ENCODE data around the gene OBI1. TPM values are rescaled to one million over a fixed set of nuclear protein-coding genes. Genes with fewer than 3 reads are reported as not detected.

OBI1 gene
- total RNA-seq, 1 experiment from 2014 or later = 14.0 TPM

- no peak for TF ChIP-seq YY1 (IDR thresholded peaks at IDR 0.05; ENCODE audit: extremely low read depth, insufficient replicate concordance, low read depth, low read length)
- no peak for TF ChIP-seq SP1 (IDR thresholded peaks at IDR 0.05; ENCODE audit: low read depth)
These were observed 6.3 kb downstream of the OBI1 start (continued) for GRCh38 chr13:78652651-78653050.

DNA sequence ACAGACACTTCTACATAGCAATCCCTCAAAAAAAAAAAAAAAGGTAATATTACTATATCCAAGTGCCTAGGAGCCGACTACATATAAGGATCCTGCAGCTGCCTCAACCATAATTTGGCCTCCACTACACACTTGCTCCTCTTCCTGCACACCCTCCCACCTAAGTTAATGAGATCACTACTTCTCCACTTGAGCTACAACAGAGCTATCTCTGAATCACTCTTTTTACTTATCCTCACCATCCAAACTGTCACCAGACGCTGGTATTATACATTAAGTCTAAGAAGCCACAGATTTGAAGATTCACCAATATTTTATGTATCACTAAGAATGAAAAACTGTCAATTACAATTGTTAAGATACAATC, 8.3 kb downstream of the OBI1 start:
- ATAC-seq = no peak
- no peak overlapping the region for H3K4me3 ChIP-seq (replicated peaks in 1 of 2; ENCODE audit: low read depth in 1 of 2, low read length in 2 of 2)
- no peak overlapping the region for H3K9ac ChIP-seq (ENCODE audit: low read length)
- no peak overlapping the region for H2AFZ ChIP-seq (ENCODE audit: low read depth, low read length, poor library complexity, severe bottlenecking)
- DNase-seq (ENCODE audit: low read depth, low spot score) = no peak
- ChIA-PET CTCF (no interaction called here), RAD21 (ENCODE audit: low non-redundant PET in 1 of 2, low total read pairs in 2 of 2, uncharacterized antibody in 2 of 2, unreplicated experiment in 2 of 2) (no interaction called here), POLR2A (no interaction called here)
- no peak overlapping the region for H3K4me2 ChIP-seq (ENCODE audit: low read length)
- BruUV-seq (replicated peaks) = no TSS peak
- H3K27me3 ChIP-seq (ENCODE audit: insufficient read depth, low read length) = no peaks in the 10 kb centered on the region
- H3K79me2 ChIP-seq (ENCODE audit: insufficient read depth, low read length) = peaks cover 98% of the 10 kb centered on the region
- intact Hi-C loops (cut with micrococcal nuclease) = no loop called here
- TF ChIP-seq REST (IDR thresholded peaks at IDR 0.05; ENCODE audit: low read depth) (no peak), ELF1 (IDR thresholded peaks at IDR 0.05; ENCODE audit: borderline replicate concordance, low read depth) (no peak), POLR2AphosphoS5 (IDR thresholded peaks at IDR 0.05; ENCODE audit: low read depth, low read length) (no peak), EZH2phosphoT487 (IDR thresholded peaks at IDR 0.05; ENCODE audit: borderline replicate concordance) (no peak), SRF (IDR thresholded peaks at IDR 0.05; ENCODE audit: low read depth) (no peak), CBX3 (IDR thresholded peaks at IDR 0.05; ENCODE audit: low read depth) (no peak), CEBPB (IDR thresholded peaks at IDR 0.05; ENCODE audit: low read depth) (no peak), EZH2 (IDR thresholded peaks at IDR 0.05) (no peak), ATF3 (IDR thresholded peaks at IDR 0.05) (no peak), EGR1 (IDR thresholded peaks at IDR 0.05; ENCODE audit: low read depth) (no peak), YY1 (IDR thresholded peaks at IDR 0.05; ENCODE audit: extremely low read depth, insufficient replicate concordance, low read depth, low read length) (no peak), RAD21 (IDR thresholded peaks at IDR 0.05; ENCODE audit: low read depth) (no peak), ZNF274 (IDR thresholded peaks at IDR 0.05; ENCODE audit: low read depth, low read length) (no peak), SIN3A (IDR thresholded peaks at IDR 0.05; ENCODE audit: low read depth) (no peak), TCF7L2 (IDR thresholded peaks at IDR 0.05; ENCODE audit: borderline replicate concordance, extremely low read depth, insufficient read depth, insufficient read length) (no peak), FOSL1 (IDR thresholded peaks at IDR 0.05; ENCODE audit: low read depth) (no peak), SP1 (IDR thresholded peaks at IDR 0.05; ENCODE audit: low read depth) (no peak)
- TF ChIP-seq, protein P1, sequence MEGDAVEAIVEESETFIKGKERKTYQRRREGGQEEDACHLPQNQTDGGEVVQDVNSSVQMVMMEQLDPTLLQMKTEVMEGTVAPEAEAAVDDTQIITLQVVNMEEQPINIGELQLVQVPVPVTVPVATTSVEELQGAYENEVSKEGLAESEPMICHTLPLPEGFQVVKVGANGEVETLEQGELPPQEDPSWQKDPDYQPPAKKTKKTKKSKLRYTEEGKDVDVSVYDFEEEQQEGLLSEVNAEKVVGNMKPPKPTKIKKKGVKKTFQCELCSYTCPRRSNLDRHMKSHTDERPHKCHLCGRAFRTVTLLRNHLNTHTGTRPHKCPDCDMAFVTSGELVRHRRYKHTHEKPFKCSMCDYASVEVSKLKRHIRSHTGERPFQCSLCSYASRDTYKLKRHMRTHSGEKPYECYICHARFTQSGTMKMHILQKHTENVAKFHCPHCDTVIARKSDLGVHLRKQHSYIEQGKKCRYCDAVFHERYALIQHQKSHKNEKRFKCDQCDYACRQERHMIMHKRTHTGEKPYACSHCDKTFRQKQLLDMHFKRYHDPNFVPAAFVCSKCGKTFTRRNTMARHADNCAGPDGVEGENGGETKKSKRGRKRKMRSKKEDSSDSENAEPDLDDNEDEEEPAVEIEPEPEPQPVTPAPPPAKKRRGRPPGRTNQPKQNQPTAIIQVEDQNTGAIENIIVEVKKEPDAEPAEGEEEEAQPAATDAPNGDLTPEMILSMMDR (IDR thresholded peaks at IDR 0.05 in 2 of 3, conservative IDR thresholded peaks at IDR 0.05 in 1 of 3; ENCODE audit: borderline replicate concordance in 1 of 3, insufficient read depth in 1 of 3, low read depth in 2 of 3, low read length in 2 of 3) = no peak
- TF ChIP-seq, protein P2, sequence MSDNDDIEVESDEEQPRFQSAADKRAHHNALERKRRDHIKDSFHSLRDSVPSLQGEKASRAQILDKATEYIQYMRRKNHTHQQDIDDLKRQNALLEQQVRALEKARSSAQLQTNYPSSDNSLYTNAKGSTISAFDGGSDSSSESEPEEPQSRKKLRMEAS (IDR thresholded peaks at IDR 0.05) = no peak
- no peaks in the 10 kb centered on the region for H3K9me3 ChIP-seq (ENCODE audit: control insufficient read depth in 1 of 2, insufficient read depth in 1 of 2, low read depth in 1 of 2, low read length in 2 of 2)
- H3K9me2 ChIP-seq (ENCODE audit: insufficient read depth) = no peaks in the 10 kb centered on the region
- H3K27ac ChIP-seq (ENCODE audit: low read depth, low read length) = no peak overlapping the region
- no peaks in the 10 kb centered on the region for H3K4me1 ChIP-seq (ENCODE audit: control insufficient read depth in 1 of 2, insufficient read depth in 2 of 2, low read length in 2 of 2)
- peaks cover 25% of the 10 kb centered on the region; the same call in 1 of the 2 replicates for H4K20me1 ChIP-seq (ENCODE audit: insufficient read depth)
- no peaks in the 10 kb centered on the region for H3K36me3 ChIP-seq (ENCODE audit: control insufficient read depth in 1 of 2, insufficient read depth in 2 of 2, low read length in 2 of 2)
